ENCODE results near the gene GAK. TPM values are rescaled to one million over a fixed set of nuclear protein-coding genes. Genes with fewer than 3 reads are reported as not detected.

Gene GAK
- total RNA-seq, 1 donor from 2014 or later, result 123 TPM

DNA sequence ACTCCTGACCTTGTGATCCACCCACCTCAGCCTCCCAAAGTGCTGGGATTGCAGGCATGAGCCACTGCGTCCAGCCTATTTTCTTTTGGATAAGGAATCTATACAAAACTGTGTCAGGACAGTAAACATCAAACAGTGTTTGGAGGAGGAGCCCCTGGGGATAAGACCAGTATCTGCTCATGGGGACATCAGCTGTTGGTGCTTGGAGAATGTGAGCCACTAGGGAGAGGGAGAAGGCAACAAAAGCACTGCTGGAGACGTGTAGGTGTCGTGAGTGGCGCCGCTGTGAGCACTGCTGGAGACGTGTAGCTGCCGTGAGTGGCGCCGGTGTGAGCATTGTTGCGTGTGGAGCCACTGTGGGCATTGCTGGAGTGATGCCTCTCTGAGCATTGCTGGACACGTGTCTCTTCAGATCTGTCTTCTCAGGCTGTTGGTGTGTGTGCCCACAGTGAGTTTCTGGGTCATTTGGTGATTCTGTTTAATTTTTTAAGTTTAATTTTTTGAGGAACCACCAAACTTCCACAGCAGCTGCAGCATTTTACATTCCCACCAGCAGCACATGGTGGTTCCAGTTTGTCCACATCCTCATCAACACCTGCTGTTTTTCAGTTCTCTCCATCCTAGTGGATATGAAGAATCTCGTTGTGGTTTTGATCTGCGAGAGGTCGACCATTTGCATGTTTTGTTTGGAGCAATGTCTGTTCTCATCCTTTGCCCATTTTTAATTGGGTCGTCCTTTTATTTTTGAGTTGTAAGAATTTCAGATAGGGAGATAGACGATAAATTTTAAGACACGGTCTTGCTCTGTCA lies 22.3 kb upstream of the GAK start:
- Mint-ChIP-seq H3K27ac (ENCODE audit: unreplicated experiment) (no peak overlapping the region), H3K27me3 (ENCODE audit: unreplicated experiment) (peaks cover 7% of the 10 kb centered on the region)

DNA sequence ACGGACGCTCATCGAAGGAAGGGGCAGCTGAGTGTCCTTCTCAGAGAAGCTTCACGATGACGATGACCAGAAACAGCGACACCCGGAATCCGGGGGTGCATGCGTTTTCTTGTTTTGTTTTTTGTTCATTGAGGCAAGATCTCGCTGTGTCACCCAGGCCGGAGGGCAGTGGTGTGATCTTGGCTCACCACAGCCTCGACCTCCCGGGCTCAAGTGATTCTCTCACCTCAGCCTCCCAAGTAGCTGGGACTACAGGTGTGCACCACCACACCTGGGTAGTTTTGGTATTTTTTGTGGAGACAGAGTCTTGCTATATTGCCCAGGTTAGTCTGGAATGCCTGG lies 21.4 kb upstream of the GAK start:
- peaks cover 8% of the 10 kb centered on the region for H3K4me1 Mint-ChIP-seq (ENCODE audit: low read depth, unreplicated experiment)
- no peak overlapping the region for H3K4me3 Mint-ChIP-seq (ENCODE audit: unreplicated experiment)
- H3K36me3 Mint-ChIP-seq (ENCODE audit: unreplicated experiment), result peaks cover 5% of the 10 kb centered on the region
- DNase-seq, result no peak
- H3K9me3 Mint-ChIP-seq (ENCODE audit: unreplicated experiment), result peaks cover 2% of the 10 kb centered on the region
- TF ChIP-seq, protein P1, sequence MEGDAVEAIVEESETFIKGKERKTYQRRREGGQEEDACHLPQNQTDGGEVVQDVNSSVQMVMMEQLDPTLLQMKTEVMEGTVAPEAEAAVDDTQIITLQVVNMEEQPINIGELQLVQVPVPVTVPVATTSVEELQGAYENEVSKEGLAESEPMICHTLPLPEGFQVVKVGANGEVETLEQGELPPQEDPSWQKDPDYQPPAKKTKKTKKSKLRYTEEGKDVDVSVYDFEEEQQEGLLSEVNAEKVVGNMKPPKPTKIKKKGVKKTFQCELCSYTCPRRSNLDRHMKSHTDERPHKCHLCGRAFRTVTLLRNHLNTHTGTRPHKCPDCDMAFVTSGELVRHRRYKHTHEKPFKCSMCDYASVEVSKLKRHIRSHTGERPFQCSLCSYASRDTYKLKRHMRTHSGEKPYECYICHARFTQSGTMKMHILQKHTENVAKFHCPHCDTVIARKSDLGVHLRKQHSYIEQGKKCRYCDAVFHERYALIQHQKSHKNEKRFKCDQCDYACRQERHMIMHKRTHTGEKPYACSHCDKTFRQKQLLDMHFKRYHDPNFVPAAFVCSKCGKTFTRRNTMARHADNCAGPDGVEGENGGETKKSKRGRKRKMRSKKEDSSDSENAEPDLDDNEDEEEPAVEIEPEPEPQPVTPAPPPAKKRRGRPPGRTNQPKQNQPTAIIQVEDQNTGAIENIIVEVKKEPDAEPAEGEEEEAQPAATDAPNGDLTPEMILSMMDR (IDR thresholded peaks at IDR 0.05; ENCODE audit: partially characterized antibody, unreplicated experiment), result no peak
- H3K27me3 Mint-ChIP-seq (ENCODE audit: unreplicated experiment), result peaks cover 8% of the 10 kb centered on the region
- no peak overlapping the region for H3K27ac Mint-ChIP-seq (ENCODE audit: unreplicated experiment)

More for the DNA sequence above, 22.3 kb upstream of the GAK start:
- TF ChIP-seq, protein P1 (IDR thresholded peaks at IDR 0.05; ENCODE audit: partially characterized antibody, unreplicated experiment), result no peak
- peaks cover 5% of the 10 kb centered on the region for H3K36me3 Mint-ChIP-seq (ENCODE audit: unreplicated experiment)
- H3K9me3 Mint-ChIP-seq (ENCODE audit: unreplicated experiment), result peaks cover 4% of the 10 kb centered on the region
- H3K4me3 Mint-ChIP-seq (ENCODE audit: unreplicated experiment), result no peak overlapping the region
- H3K4me1 Mint-ChIP-seq (ENCODE audit: low read depth, unreplicated experiment), result peaks cover 11% of the 10 kb centered on the region
- no peak for DNase-seq

DNA sequence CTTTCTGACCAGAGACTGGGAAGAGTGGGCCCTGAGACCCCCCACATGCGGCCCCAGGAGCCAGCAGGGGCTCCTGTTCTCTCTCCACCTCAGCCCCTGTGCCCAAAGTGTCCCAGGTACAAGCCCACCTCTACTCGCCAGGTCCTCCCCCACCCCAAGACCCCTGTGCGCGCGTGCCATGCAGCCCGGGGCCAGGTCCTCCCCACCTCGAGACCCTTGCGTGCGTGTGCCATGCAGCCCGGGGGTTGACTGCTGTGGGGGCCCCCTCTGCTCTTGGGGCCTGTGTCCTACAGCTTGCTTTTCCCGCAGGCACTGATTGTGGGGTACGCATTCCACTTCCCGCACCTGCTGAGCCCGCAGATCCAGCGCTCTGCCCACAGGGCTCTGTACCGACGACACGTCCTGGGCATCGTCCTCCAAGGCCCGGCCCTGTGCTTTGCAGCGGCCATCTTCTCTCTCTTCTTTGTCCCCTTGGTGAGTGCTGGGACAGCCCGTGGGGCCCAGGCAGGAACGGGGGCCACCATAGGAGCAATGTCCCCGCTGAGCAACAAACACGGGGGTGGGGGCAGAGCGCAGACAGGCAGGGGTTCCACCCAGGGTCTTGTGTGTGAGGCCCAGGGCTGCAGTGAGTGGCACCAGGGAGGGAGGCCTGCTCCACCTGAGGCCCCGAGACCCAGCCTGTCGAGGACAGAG lies 20.9 kb upstream of the GAK start:
- peaks cover 8% of the 10 kb centered on the region for H3K4me1 Mint-ChIP-seq (ENCODE audit: low read depth, unreplicated experiment)
- no peak for DNase-seq
- H3K27me3 Mint-ChIP-seq (ENCODE audit: unreplicated experiment), result peaks cover 8% of the 10 kb centered on the region
- H3K27ac Mint-ChIP-seq (ENCODE audit: unreplicated experiment), result no peak overlapping the region
- H3K4me3 Mint-ChIP-seq (ENCODE audit: unreplicated experiment), result no peak overlapping the region
- peaks cover 2% of the 10 kb centered on the region for H3K9me3 Mint-ChIP-seq (ENCODE audit: unreplicated experiment)
- H3K36me3 Mint-ChIP-seq (ENCODE audit: unreplicated experiment), result peaks cover 5% of the 10 kb centered on the region
- TF ChIP-seq, protein P1 (IDR thresholded peaks at IDR 0.05; ENCODE audit: partially characterized antibody, unreplicated experiment), result no peak

DNA sequence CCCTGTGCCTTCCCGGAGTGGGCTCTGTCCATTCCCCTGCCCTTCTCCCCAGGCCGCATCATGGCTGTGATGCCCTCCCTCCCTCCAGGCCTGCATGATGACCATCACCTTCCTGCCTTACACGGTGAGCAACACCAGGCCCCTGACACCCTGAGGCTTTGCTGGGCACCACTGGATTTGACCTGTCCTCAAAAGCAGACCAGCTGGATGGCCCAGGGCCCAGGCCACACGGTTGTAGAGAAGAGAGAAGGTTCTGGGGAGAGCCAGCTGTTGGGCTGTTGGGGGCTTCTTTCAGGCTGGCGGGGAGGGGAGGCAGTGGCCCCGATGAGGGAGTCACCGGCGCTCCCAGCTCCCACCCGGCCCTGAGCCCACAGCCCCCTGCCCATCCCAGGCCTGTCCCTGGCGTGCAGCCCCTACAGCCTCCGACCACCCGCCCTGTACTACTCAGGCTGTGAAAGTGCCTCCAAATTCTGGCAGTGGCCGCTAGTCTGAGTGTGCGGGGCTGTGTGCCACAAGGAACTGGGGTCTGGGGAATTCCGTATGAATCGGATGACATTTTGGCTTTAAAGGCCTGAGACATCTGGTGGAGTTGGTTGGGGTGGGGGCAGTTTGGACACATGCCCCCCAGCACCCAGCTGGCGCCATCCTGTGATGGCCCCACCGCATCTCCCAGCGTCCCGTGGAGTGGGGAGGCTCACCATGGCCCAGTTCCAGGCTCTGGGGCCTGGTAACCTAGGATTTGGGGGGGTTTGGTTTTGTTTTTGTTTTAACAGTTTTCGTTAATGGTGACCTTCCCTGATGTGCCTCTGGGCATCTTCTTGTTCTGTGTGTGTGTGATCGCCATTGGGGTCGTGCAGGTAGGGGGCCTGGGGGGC lies 19.7 kb upstream of the GAK start:
- H3K9me3 Mint-ChIP-seq (ENCODE audit: unreplicated experiment), result peaks cover 2% of the 10 kb centered on the region
- no peak overlapping the region for H3K4me3 Mint-ChIP-seq (ENCODE audit: unreplicated experiment)
- DNase-seq, result peak; percentile 27
- TF ChIP-seq, protein P1 (IDR thresholded peaks at IDR 0.05; ENCODE audit: partially characterized antibody, unreplicated experiment), result no peak
- H3K36me3 Mint-ChIP-seq (ENCODE audit: unreplicated experiment), result peaks cover 5% of the 10 kb centered on the region
- peaks cover 8% of the 10 kb centered on the region for H3K27me3 Mint-ChIP-seq (ENCODE audit: unreplicated experiment)
- no peak overlapping the region for H3K27ac Mint-ChIP-seq (ENCODE audit: unreplicated experiment)
- H3K4me1 Mint-ChIP-seq (ENCODE audit: low read depth, unreplicated experiment), result peaks cover 8% of the 10 kb centered on the region

All from glutamatergic neuron (in vitro differentiated cells).